HG03159 (cell line): Measurements from ENCODE around the gene FGF18.

Experiments
- ATAC-seq: cut with Tn5 transposase; IDR thresholded peaks from one replicate; pipeline ENCODE4 v1.9.1; 2021; ENCODE audit warnings: mild to moderate bottlenecking, moderate library complexity; ENCODE audit not compliant: unreplicated experiment

Gene FGF18

GRCh38 chr5:171421331-171422262, 2.1 kb downstream of the FGF18 start:
- no peak for ATAC-seq

GRCh38 chr5:171422495-171422894, 3.0 kb downstream of the FGF18 start:
- ATAC-seq = no peak

GRCh38 chr5:171422902-171423663, 3.6 kb downstream of the FGF18 start:
- no peak for ATAC-seq

GRCh38 chr5:171424726-171425125, 5.3 kb downstream of the FGF18 start:
- ATAC-seq = no peak

GRCh38 chr5:171425596-171426244, 6.3 kb downstream of the FGF18 start:
- no peak for ATAC-seq

GRCh38 chr5:171426266-171426665, 6.8 kb downstream of the FGF18 start:
- no peak for ATAC-seq

GRCh38 chr5:171426680-171427079, 7.2 kb downstream of the FGF18 start:
- no peak for ATAC-seq

GRCh38 chr5:171427318-171428167, 8.1 kb downstream of the FGF18 start:
- ATAC-seq = no peak

- ATAC-seq = no peak
Measured at GRCh38 chr5:171428168-171428696, 8.8 kb downstream of the FGF18 start.

- ATAC-seq = no peak
Measured at GRCh38 chr5:171428809-171429542, 9.5 kb downstream of the FGF18 start.

GRCh38 chr5:171429543-171429910, 10.1 kb downstream of the FGF18 start:
- no peak for ATAC-seq

GRCh38 chr5:171431251-171431777, 11.9 kb downstream of the FGF18 start:
- ATAC-seq = no peak

GRCh38 chr5:171432076-171432475, 12.6 kb downstream of the FGF18 start:
- no peak for ATAC-seq

GRCh38 chr5:171432583-171433351, 13.3 kb downstream of the FGF18 start:
- ATAC-seq = no peak

- no peak for ATAC-seq
Measured at GRCh38 chr5:171433352-171433698, 13.9 kb downstream of the FGF18 start.

GRCh38 chr5:171433982-171434676, 14.7 kb downstream of the FGF18 start:
- no peak for ATAC-seq

GRCh38 chr5:171434874-171435273, 15.4 kb downstream of the FGF18 start:
- no peak for ATAC-seq

- ATAC-seq = no peak
Measured at GRCh38 chr5:171435908-171436307, 16.5 kb downstream of the FGF18 start.
